GM19397 (cell line): ENCODE data around the gene AGFG1.

Experiments
- ATAC-seq: cut with Tn5 transposase; IDR thresholded peaks from one replicate; pipeline ENCODE4 v1.9.1; 2021; ENCODE audit warnings: mild to moderate bottlenecking, moderate library complexity; ENCODE audit not compliant: unreplicated experiment

The AGFG1 gene

GRCh38 chr2:227471924-227472264, at the start of gene AGFG1:
TSS of gene AGFG1 (plus strand) at chr2:227472156. CDS start at chr2:227472422, 266 bp downstream.
- ATAC-seq: peak; percentile 95

- no peak for ATAC-seq
These were observed 48.1 kb upstream of the AGFG1 start for GRCh38 chr2:227423656-227424499.

GRCh38 chr2:227428731-227429285, 43.1 kb upstream of the AGFG1 start:
- no peak for ATAC-seq

GRCh38 chr2:227430639-227431038, 41.3 kb upstream of the AGFG1 start:
- ATAC-seq: no peak

GRCh38 chr2:227433171-227433570, 38.8 kb upstream of the AGFG1 start:
- no peak for ATAC-seq

- no peak for ATAC-seq
These were observed 35.4 kb upstream of the AGFG1 start for GRCh38 chr2:227436436-227437174.

GRCh38 chr2:227439214-227439613, 32.7 kb upstream of the AGFG1 start:
- ATAC-seq: no peak

GRCh38 chr2:227442639-227443038, 29.3 kb upstream of the AGFG1 start:
- no peak for ATAC-seq

- no peak for ATAC-seq
These were observed 27.9 kb upstream of the AGFG1 start for GRCh38 chr2:227443889-227444568.

GRCh38 chr2:227447606-227448005, 24.4 kb upstream of the AGFG1 start:
- ATAC-seq: no peak

GRCh38 chr2:227450311-227450841, 21.6 kb upstream of the AGFG1 start:
- ATAC-seq: no peak

- no peak for ATAC-seq
These were observed 20.9 kb upstream of the AGFG1 start for GRCh38 chr2:227450926-227451654.

- ATAC-seq: no peak
These were observed 20.3 kb upstream of the AGFG1 start for GRCh38 chr2:227451655-227451992.

GRCh38 chr2:227453810-227454209, 18.1 kb upstream of the AGFG1 start:
- no peak for ATAC-seq

GRCh38 chr2:227454323-227454860, 17.6 kb upstream of the AGFG1 start:
- ATAC-seq: no peak

GRCh38 chr2:227455200-227455599, 16.8 kb upstream of the AGFG1 start:
- no peak for ATAC-seq

GRCh38 chr2:227456102-227456501, 15.9 kb upstream of the AGFG1 start:
- no peak for ATAC-seq

- no peak for ATAC-seq
These were observed 15.2 kb upstream of the AGFG1 start for GRCh38 chr2:227456772-227457171.

GRCh38 chr2:227460070-227460485, 11.9 kb upstream of the AGFG1 start:
- peak; percentile 40 for ATAC-seq

GRCh38 chr2:227460833-227461232, 11.1 kb upstream of the AGFG1 start:
- ATAC-seq: no peak
